ENCODE results near the gene ARHGAP19.

DNA sequence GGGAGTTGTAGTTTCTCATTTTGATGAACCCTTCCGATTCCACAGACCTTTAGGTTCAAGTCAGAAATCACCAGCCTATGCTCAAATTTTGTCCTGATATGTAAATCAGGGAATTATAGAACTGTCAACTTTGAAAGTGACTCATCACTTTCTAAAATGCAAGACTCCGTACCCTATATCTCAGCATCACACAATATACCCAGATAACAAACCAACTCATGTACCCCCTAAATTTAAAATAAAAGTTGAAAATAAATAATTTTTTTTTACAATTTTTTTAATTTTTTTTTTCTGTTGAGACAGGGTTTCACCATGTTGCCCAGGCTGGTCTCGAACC is 393 bp upstream of the ARHGAP19 start:
- TF ChIP-seq, protein P1, sequence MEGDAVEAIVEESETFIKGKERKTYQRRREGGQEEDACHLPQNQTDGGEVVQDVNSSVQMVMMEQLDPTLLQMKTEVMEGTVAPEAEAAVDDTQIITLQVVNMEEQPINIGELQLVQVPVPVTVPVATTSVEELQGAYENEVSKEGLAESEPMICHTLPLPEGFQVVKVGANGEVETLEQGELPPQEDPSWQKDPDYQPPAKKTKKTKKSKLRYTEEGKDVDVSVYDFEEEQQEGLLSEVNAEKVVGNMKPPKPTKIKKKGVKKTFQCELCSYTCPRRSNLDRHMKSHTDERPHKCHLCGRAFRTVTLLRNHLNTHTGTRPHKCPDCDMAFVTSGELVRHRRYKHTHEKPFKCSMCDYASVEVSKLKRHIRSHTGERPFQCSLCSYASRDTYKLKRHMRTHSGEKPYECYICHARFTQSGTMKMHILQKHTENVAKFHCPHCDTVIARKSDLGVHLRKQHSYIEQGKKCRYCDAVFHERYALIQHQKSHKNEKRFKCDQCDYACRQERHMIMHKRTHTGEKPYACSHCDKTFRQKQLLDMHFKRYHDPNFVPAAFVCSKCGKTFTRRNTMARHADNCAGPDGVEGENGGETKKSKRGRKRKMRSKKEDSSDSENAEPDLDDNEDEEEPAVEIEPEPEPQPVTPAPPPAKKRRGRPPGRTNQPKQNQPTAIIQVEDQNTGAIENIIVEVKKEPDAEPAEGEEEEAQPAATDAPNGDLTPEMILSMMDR (IDR thresholded peaks at IDR 0.05): no peak
- TF ChIP-seq EP300 (IDR thresholded peaks at IDR 0.05; ENCODE audit: low read depth): no peak
- TF ChIP-seq POLR2A (IDR thresholded peaks at IDR 0.05): no peak

Measured in transverse colon (tissue), 3 donors.